Activated effector memory CD4-positive, alpha-beta T cell treated with Interleukin-2 at 50 U/mL for 16 hours (primary cell): ENCODE data around the gene CADM1.

Source experiments
- DNase-seq: peaks from one replicate; pipeline ENCODE4 v3.0.0-alpha.2; 2020

CADM1 gene

GRCh38 chr11:115515647-115516395, 11.6 kb upstream of the CADM1 start:
- DNase-seq = no peak

GRCh38 chr11:115506954-115507675, 2.9 kb upstream of the CADM1 start:
- no peak for DNase-seq

GRCh38 chr11:115505175-115505574, 960 bp upstream of the CADM1 start:
- no peak for DNase-seq

- DNase-seq = no peak
Measured at GRCh38 chr11:115503886-115504275, 334 bp downstream of the CADM1 start.

GRCh38 chr11:115503083-115503885, 931 bp downstream of the CADM1 start:
- DNase-seq = no peak

- DNase-seq = no peak
Measured at GRCh38 chr11:115502636-115503082, 1.6 kb downstream of the CADM1 start.

- DNase-seq = no peak
Measured at GRCh38 chr11:115501893-115502589, 2.2 kb downstream of the CADM1 start.

GRCh38 chr11:115501502-115501892, 2.7 kb downstream of the CADM1 start:
- no peak for DNase-seq

- no peak for DNase-seq
Measured at GRCh38 chr11:115500547-115501501, 3.4 kb downstream of the CADM1 start.

GRCh38 chr11:115499891-115500290, 4.3 kb downstream of the CADM1 start:
- DNase-seq = no peak

GRCh38 chr11:115499241-115499799, 4.9 kb downstream of the CADM1 start:
- DNase-seq = no peak

GRCh38 chr11:115498354-115498753, 5.9 kb downstream of the CADM1 start:
- no peak for DNase-seq

GRCh38 chr11:115497303-115497702, 6.9 kb downstream of the CADM1 start:
- DNase-seq = no peak

- DNase-seq = no peak
Measured at GRCh38 chr11:115496892-115497291, 7.3 kb downstream of the CADM1 start.

- no peak for DNase-seq
Measured at GRCh38 chr11:115493905-115494304, 10.3 kb downstream of the CADM1 start.

- DNase-seq = no peak
Measured at GRCh38 chr11:115493488-115493887, 10.7 kb downstream of the CADM1 start.

- no peak for DNase-seq
Measured at GRCh38 chr11:115489466-115489865, 14.7 kb downstream of the CADM1 start.

GRCh38 chr11:115488945-115489344, 15.3 kb downstream of the CADM1 start:
- no peak for DNase-seq

GRCh38 chr11:115481528-115481927, 22.7 kb downstream of the CADM1 start:
- no peak for DNase-seq

- DNase-seq = no peak
Measured at GRCh38 chr11:115480611-115481010, 23.6 kb downstream of the CADM1 start.

GRCh38 chr11:115477410-115477809, 26.8 kb downstream of the CADM1 start:
- DNase-seq = no peak
